OCI-LY1 (cell line): ENCODE results near the gene OSR1.

Source experiments
- CTCF ChIP-seq: fragments of 200-600 bp; sonication (generic), shearing (Covaris generic); IDR thresholded peaks from 2 replicates; pipeline ENCODE4 v1.5.1; 2017; ENCODE audit warnings: mild to moderate bottlenecking, antibody characterized with exemption, low read length, moderate library complexity, mixed read lengths
- EZH2 ChIP-seq: fragments of 200-600 bp; sonication (generic), shearing (Covaris generic); IDR thresholded peaks from 2 replicates; pipeline ENCODE4 v1.8.0; 2017; ENCODE audit warnings: borderline replicate concordance, mixed run types, mild to moderate bottlenecking, antibody characterized with exemption, low read length, moderate library complexity, mixed read lengths

- no peak for TF ChIP-seq CTCF
- TF ChIP-seq EZH2: no peak
Measured at GRCh38 chr2:19368760-19369159, 10.3 kb upstream of the OSR1 start.
